OCI-LY1 (cell line): ENCODE results near the gene ST6GALNAC3.

ENCODE experiments used
- H2AFZ ChIP-seq: fragments of 200-600 bp; sonication (generic), shearing (Covaris generic); 2 replicates; pipeline ENCODE4 v1.6.0; 2014; ENCODE audit warnings: antibody characterized with exemption, mild to moderate bottlenecking, low read length
- H3F3A ChIP-seq: fragments of 200-600 bp; sonication (generic), shearing (Covaris generic); 2 replicates; pipeline ENCODE4 v1.6.0; 2014; ENCODE audit warnings: mild to moderate bottlenecking, antibody characterized with exemption, low read length, moderate library complexity; ENCODE audit not compliant: insufficient read depth
- H3K27ac ChIP-seq: fragments of 200-600 bp; sonication (generic); 2 replicates; pipeline ENCODE4 v1.5.1; 2014; ENCODE audit warnings: low read length, mixed run types, mild to moderate bottlenecking, low read depth; ENCODE audit not compliant: poor library complexity, severe bottlenecking
- H3K27me3 ChIP-seq: fragments of 200-600 bp; sonication (generic); 2 replicates; pipeline ENCODE4 v1.6.0; 2014; ENCODE audit warnings: antibody characterized with exemption, mild to moderate bottlenecking, low read length, moderate library complexity; ENCODE audit not compliant: insufficient read depth
- H3K36me3 ChIP-seq: fragments of 200-600 bp; sonication (generic); 2 replicates; pipeline ENCODE4 v1.6.1; 2014; ENCODE audit warnings: mild to moderate bottlenecking, antibody characterized with exemption, low read length, moderate library complexity, mixed read lengths; ENCODE audit not compliant: insufficient read depth
- H3K4me1 ChIP-seq: fragments of 200-600 bp; sonication (generic); 2 replicates; pipeline ENCODE4 v1.5.1; 2014; ENCODE audit warnings: mild to moderate bottlenecking, low read length, moderate library complexity; ENCODE audit not compliant: insufficient read depth, severe bottlenecking
- H3K4me2 ChIP-seq: fragments of 200-600 bp; sonication (generic), shearing (Covaris generic); 2 replicates; pipeline ENCODE4 v1.6.1; 2014; ENCODE audit warnings: low read length
- H3K4me3 ChIP-seq: fragments of 200-600 bp; sonication (generic); 2 replicates; pipeline ENCODE4 v1.5.1; 2014; ENCODE audit warnings: low read length, low read depth, mild to moderate bottlenecking, mixed read lengths; ENCODE audit not compliant: poor library complexity, severe bottlenecking
- H3K79me2 ChIP-seq: fragments of 200-600 bp; shearing (Covaris generic); 2 replicates; pipeline ENCODE4 v1.6.1; 2016; ENCODE audit warnings: mixed run types, low read length, mixed read lengths; ENCODE audit not compliant: insufficient read depth
- H3K9ac ChIP-seq: fragments of 200-600 bp; sonication (generic), shearing (Covaris generic); 2 replicates; pipeline ENCODE4 v1.6.1; 2014; ENCODE audit warnings: mild to moderate bottlenecking, low read length, mixed read lengths
- H3K9me2 ChIP-seq: fragments of 200-600 bp; sonication (generic), shearing (Covaris generic); 2 replicates; pipeline ENCODE4 v1.6.1; 2014; ENCODE audit warnings: low read depth, mild to moderate bottlenecking, low read length, mixed read lengths
- H3K9me3 ChIP-seq: fragments of 200-600 bp; shearing (Covaris generic); 2 replicates; pipeline ENCODE4 v1.6.1; 2014; ENCODE audit warnings: low read length, mixed read lengths
- H4K20me1 ChIP-seq: fragments of 200-600 bp; sonication (generic), shearing (Covaris generic); 2 replicates; pipeline ENCODE4 v1.6.0; 2016; ENCODE audit warnings: mild to moderate bottlenecking, low read length; ENCODE audit not compliant: insufficient read depth
- EZH2 ChIP-seq: fragments of 200-600 bp; sonication (generic), shearing (Covaris generic); IDR thresholded peaks from 2 replicates; pipeline ENCODE4 v1.8.0; 2017; ENCODE audit warnings: borderline replicate concordance, mixed run types, mild to moderate bottlenecking, antibody characterized with exemption, low read length, moderate library complexity, mixed read lengths
- TF ChIP-seq, protein P1 (sequence below): fragments of 200-600 bp; sonication (generic), shearing (Covaris generic); IDR thresholded peaks from 2 replicates; pipeline ENCODE4 v1.5.1; 2017; ENCODE audit warnings: mild to moderate bottlenecking, antibody characterized with exemption, low read length, moderate library complexity, mixed read lengths

ST6GALNAC3 gene

DNA sequence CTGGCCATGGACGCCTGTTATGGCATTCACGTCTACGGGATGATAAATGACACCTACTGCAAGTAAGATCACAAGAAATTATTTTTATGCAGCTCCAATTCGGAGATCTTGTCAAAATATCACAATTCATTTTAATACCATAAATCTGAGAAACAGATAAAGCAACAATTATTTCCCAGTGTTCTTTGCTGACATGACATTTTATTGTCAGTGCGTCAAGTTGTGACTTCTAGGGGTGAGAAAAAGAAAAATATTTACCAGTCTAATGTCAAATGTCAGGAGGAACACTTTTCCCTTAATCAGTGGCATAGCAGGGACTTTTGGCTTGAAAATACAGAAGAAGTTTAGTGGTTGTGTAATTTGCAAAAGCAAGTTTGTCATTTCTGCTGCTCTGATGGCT lies 553.0 kb downstream of the ST6GALNAC3 start:
- H3K36me3 ChIP-seq = no peaks in the 10 kb centered on the region
- no peaks in the 10 kb centered on the region for H3K9me3 ChIP-seq
- no peak for TF ChIP-seq EZH2
- TF ChIP-seq, protein P1, sequence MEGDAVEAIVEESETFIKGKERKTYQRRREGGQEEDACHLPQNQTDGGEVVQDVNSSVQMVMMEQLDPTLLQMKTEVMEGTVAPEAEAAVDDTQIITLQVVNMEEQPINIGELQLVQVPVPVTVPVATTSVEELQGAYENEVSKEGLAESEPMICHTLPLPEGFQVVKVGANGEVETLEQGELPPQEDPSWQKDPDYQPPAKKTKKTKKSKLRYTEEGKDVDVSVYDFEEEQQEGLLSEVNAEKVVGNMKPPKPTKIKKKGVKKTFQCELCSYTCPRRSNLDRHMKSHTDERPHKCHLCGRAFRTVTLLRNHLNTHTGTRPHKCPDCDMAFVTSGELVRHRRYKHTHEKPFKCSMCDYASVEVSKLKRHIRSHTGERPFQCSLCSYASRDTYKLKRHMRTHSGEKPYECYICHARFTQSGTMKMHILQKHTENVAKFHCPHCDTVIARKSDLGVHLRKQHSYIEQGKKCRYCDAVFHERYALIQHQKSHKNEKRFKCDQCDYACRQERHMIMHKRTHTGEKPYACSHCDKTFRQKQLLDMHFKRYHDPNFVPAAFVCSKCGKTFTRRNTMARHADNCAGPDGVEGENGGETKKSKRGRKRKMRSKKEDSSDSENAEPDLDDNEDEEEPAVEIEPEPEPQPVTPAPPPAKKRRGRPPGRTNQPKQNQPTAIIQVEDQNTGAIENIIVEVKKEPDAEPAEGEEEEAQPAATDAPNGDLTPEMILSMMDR = no peak
- no peaks in the 10 kb centered on the region; the same call in 1 of the 2 replicates for H4K20me1 ChIP-seq
- H3K27me3 ChIP-seq = no peaks in the 10 kb centered on the region
- no peaks in the 10 kb centered on the region for H3K4me1 ChIP-seq
- H3F3A ChIP-seq = no peaks in the 10 kb centered on the region
- H3K9ac ChIP-seq = no peak overlapping the region
- no peak overlapping the region for H2AFZ ChIP-seq
- no peak overlapping the region for H3K4me3 ChIP-seq
- H3K4me2 ChIP-seq = no peak overlapping the region
- no peaks in the 10 kb centered on the region for H3K9me2 ChIP-seq
- no peaks in the 10 kb centered on the region for H3K79me2 ChIP-seq
- H3K27ac ChIP-seq = no peak overlapping the region

DNA sequence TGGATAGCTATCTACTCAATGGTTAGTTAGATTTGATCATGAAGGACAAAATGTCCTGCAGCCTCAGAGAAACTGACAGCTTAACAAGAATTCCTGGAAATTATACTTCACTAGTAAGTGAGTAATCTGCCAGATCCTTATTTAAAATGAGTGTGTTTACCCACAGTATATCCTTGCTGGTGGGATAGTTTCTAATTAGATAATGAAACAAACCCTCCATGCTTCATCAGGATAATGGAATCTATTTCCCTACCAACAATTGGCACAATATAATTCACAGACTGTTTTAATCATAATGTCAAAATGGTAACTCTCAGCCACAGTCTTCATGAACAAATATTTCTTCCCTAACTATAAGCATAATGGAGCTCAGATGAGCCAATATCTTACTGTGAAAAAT lies 553.4 kb downstream of the ST6GALNAC3 start:
- no peaks in the 10 kb centered on the region for H3K36me3 ChIP-seq
- H3K27me3 ChIP-seq = no peaks in the 10 kb centered on the region
- no peak overlapping the region for H3K4me3 ChIP-seq
- no peak overlapping the region for H3K4me2 ChIP-seq
- no peaks in the 10 kb centered on the region for H3K79me2 ChIP-seq
- no peaks in the 10 kb centered on the region for H3K9me2 ChIP-seq
- H3K27ac ChIP-seq = no peak overlapping the region
- no peak overlapping the region for H2AFZ ChIP-seq
- no peaks in the 10 kb centered on the region for H3K9me3 ChIP-seq
- no peaks in the 10 kb centered on the region for H3F3A ChIP-seq
- no peaks in the 10 kb centered on the region; the same call in 1 of the 2 replicates for H4K20me1 ChIP-seq
- no peaks in the 10 kb centered on the region for H3K4me1 ChIP-seq
- TF ChIP-seq, protein P1 = no peak
- H3K9ac ChIP-seq = no peak overlapping the region

DNA sequence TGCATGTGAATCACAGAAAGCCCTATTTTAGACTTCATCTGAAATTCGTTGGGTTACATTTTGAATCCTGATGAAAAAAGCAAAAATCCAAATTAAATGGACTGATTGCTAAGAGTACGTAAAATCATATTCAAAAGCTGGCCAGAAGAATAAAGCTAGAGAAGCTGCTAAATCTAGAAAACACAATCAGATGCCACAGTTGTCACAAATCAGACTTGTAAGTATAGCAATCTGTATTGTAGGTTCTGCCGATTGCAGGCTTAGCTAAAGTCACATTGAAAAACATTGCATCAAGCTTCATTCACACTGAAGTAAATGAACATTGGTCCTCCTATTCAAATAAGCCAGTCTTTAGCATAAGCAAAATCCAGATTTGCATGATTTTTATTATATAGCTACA lies 557.6 kb downstream of the ST6GALNAC3 start:
- Histone ChIP-seq H3K27me3 (no peaks in the 10 kb centered on the region), H3K27ac (no peak overlapping the region), H2AFZ (no peak overlapping the region), H4K20me1 (no peaks in the 10 kb centered on the region; the same call in 1 of the 2 replicates), H3K9me2 (no peaks in the 10 kb centered on the region), H3K9me3 (no peaks in the 10 kb centered on the region), H3K4me3 (no peak overlapping the region), H3K4me2 (no peak overlapping the region), H3K4me1 (no peaks in the 10 kb centered on the region), H3K36me3 (no peaks in the 10 kb centered on the region), H3K9ac (no peak overlapping the region), H3K79me2 (no peaks in the 10 kb centered on the region), H3F3A (no peaks in the 10 kb centered on the region)
- TF ChIP-seq, protein P1 = no peak
- TF ChIP-seq EZH2 = no peak
